Activated CD4-positive, alpha-beta T cell treated with anti-CD3 and anti-CD28 coated beads, Interleukin-2, Interleukin-4, amounts not matched to agents 100 ng/mL and 50 ng/mL, durations not matched to agents 16 hours and 8 hours (primary cell): Measurements from ENCODE around the gene CBX7.
"Not testable (repeated sequence)": the region's sequence is repeated elsewhere in the genome, so short reads cannot be mapped to it uniquely, and the experiment has no call there.

ENCODE experiments used
- DNase-seq: peaks from one replicate; pipeline ENCODE4 v3.0.0-alpha.2; 2020; ENCODE audit warnings: low spot score

The CBX7 gene

DNA sequence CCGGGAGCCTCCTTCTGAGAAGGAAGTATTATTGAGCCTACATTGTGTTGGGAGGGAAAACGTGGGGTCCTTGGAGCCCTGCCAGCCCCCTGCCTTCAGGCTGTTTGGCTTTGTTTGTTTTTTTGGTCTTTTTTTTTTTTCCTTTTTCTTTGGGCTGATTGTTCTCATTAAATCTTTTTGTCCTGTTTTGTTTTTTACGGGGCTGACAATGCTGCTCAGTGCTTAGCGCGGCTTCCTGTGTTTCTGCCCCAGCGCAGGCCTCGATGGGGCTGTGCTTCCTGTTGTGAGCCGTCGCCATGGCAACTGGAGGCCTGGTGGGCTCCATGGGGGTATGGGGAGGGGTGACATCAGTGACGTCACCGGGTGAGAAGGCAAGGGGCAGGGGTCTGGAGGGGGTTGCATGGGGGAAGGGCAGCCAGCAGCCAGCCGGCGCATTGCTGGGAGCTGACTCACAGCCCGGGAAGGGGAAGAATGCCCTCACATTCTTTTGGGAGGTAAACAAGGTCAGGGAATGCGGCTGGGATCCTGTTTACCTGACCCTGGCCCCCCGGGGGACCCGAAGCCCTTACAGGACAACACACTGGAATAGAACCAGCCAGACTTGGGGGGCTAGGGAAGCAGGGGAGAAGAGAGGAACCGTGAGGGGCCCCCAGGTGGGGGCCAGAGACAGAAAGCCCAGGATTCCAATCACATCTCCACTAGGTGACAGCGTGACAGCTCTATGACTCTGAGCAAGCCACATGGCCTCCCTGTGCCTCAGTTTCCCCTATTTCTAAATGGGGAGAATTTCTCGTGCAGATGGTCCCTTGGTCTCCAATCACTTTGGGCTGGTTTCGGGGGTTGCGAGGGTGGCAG lies 22.2 kb upstream of the CBX7 start:
- peak; percentile 53 for DNase-seq

DNA sequence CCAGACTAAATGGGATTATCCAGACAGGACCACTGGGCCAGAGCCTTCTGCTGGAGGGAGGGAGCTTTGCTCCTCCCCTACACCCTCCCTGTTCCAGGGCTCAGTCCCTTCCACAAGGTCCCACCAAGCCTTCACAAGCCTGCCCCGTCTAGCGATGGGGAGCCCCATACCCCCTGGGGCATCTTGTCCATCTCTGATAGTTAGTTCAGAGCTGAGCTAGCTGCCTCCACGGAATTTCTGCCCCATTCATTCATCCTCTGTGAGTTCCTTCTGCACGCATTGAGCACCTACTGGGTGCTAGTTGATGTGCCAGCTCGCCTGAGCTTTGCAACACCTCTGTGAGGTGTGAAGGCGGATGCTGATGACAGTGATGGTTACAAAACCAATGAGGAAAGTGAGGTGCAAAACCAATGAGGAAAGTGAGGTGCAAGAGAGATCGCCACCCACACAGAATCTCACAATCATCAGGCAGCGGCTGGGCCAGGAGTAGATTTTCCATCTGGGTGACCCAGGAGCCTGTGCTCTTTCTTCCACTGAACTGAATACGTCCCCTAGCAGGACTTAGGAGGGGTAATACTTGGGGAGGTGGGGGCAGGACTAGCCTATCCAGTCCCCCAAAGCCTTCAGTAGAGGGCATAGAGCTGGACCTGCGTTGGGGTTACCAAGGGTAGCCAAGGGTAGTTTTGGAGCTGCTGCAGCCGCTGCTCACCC lies 21.5 kb upstream of the CBX7 start:
- DNase-seq = peak; percentile 46

DNA sequence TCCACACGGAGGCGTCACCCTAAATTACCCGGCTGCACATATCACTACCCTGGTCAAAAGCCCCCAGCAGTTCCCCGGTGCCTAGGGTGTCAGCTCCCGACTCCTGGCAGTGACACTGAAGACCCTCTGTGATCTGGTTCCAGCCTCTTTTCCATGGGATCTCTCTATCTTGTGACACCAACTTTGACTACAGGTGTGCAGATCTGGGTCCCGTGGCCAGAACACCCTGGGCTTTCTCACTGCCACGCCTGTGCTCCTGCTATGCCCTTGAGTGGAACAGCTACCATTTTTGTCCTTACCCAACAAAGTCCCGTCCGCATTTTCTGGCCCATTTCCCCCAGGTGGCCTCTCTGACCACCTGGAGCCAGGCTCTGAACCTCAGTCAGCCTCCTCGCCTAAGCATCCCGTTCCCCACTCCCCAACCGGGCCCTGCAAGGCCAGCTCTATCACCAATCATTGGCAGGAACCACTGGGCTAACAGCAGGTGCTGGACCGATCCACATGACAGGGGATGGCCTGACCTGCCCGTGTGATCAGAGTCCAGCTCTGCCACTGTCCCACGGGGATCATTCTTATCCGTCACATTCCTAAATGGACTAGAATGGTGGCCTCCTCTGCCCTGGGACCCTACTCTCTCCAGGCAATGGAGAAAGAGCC lies 20.7 kb upstream of the CBX7 start:
- no peak for DNase-seq

- not testable (repeated sequence) for DNase-seq
These were observed 20.0 kb upstream of the CBX7 start for GRCh38 chr22:39172265-39173049.

GRCh38 chr22:39171623-39172264 lies 19.3 kb upstream of the CBX7 start:
- no peak for DNase-seq

DNA sequence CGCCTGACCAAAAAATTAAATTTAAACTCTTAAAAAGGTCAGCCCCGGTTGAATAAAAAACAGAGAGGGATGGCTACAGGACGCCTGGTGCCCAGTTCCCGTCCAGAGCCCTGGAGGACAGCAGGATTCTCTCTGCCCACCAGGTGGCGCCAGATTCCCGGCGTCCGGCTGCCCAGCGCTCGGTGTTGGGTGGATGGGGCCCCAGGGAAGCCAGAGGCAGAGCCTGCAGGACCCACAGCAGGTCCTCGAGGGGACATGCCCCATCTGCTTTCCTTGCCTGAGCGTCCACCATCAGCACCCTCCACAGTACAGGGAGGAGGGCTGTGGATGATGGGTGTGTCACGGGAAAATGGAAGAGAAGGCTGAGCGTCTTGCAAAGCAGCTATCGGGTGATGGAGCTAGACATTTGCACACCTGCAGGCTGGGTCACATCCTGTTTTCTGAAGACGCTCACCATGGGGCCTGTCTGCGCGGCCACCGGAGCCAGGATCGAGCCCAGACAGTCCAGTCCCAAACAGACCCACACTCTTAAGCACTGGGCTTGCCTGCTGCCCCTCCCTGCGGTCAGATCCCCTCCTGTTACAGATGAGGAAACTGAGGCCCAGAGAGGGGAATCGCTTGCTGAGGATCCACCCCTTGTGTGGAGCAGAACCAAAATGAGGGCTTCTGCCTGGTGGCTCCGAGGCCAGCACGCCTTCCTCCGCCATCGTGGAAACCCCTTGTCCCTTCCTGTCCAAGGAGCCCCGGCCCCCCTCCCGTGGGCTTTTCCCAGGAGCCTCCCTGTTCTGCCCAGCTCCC lies 18.5 kb upstream of the CBX7 start:
- peak; percentile 84 for DNase-seq

DNA sequence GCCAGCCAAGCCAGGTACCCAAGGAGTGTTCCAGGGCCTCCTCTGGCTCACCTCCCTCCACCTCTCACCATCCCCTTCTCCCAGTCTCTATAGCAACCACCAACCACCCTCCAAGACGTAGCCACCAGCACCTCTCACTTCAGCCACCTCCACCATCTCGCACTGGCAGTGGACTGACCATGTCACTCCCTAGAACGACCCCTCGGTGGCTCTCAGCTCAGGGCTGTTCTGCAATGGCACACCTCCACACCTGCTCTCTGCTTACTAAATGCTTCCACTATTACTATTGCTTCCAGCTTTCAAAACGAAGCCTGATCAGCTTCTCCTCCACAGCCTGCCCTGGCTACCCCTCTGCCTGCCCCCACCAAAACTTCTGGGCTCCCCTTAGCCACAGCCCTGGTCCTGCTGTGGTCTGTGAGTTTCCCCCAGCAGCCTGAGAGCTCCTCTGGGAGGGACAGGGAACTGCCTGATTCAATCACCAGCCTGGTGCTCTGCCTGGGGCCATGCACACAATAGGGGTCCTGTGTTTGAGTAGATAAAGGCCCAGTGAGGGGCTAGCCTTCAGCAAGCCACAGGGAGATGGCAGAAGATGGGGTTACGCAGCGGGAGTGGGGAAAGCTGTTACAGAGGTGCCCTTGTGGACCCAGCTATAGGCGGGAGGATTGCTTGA lies 17.5 kb upstream of the CBX7 start:
- no peak for DNase-seq

GRCh38 chr22:39166547-39166946 lies 14.1 kb upstream of the CBX7 start:
- no peak for DNase-seq

- DNase-seq = not testable (repeated sequence)
These were observed 3.6 kb upstream of the CBX7 start for GRCh38 chr22:39156093-39156492.

GRCh38 chr22:39155421-39155820 lies 2.9 kb upstream of the CBX7 start:
- no peak for DNase-seq

DNA sequence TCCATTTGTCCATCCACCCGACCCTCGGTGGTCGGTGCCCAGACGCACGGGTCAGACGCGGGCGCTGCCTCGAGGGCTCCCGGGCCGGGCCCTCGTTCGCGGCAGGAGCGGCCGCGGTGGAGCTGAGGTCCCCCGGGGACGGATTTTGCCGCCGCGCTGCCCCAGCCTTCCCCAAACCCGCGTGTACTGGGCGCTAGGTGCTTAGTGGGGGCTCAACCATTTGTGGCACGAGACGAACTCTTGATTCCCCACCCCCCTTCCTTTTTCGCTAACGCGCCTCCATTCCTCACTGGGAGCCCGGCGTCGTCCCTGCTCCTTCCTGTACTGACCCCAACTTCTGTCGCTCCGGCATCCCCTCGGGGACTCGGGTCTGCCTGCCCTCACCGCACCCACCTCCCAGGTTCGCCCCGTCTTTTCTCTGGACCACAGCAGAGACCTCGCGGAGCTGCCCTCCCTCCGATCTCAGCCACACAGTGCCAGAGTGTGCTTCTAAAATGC lies 789 bp upstream of the CBX7 start:
- no peak for DNase-seq

- DNase-seq = no peak
These were observed 413 bp downstream of the CBX7 start for GRCh38 chr22:39152024-39152510.

- DNase-seq = no peak
These were observed 1.0 kb downstream of the CBX7 start for GRCh38 chr22:39151329-39151975.

- DNase-seq = no peak
These were observed 1.6 kb downstream of the CBX7 start for GRCh38 chr22:39150848-39151215.

DNA sequence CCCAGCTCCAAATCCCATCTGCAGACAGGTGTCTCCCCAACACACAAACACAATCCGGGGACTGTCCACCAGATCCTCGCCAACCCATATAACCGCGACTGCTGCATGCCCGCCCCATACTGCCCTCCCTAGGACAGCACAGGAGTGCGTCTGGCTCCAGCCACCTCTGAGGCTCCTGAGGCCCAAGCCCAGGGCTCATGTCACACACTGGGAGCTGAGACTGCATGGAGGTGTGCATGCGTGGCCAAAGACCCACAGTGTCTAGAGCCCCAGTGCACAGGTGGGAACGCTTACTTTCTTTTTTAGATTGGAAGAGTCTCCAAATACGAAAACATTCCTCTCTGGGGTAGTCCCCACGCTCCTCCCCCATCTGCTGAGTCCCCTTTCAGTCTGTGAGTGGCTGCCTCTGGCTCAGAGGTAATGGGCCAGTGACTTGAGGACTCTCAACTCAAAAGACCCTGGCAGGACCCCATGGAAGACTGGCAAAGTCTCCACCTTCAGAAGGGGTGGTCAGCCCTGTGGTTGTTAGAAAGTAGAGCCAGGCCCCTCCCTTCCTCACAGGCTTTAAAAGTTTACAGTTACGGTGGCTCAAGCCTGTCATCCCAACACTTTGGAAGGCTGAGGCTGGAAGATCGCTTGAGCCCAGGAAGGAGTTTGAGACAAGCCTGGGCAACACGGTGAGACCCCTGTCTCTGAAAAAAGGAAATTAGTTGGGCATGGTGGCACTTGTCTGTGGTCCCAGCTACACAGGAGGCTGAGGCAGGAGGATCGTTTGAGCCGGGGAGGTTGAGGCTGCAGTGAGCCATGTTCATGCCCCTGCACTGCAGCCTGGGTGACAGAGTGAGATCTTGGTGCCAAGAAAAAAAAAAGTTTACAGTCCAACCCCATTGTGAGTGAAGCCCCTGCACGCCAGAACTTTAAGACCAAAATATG lies 2.3 kb downstream of the CBX7 start:
- no peak for DNase-seq

- peak; percentile 60 for DNase-seq
These were observed 3.5 kb downstream of the CBX7 start for GRCh38 chr22:39148727-39149535.

DNA sequence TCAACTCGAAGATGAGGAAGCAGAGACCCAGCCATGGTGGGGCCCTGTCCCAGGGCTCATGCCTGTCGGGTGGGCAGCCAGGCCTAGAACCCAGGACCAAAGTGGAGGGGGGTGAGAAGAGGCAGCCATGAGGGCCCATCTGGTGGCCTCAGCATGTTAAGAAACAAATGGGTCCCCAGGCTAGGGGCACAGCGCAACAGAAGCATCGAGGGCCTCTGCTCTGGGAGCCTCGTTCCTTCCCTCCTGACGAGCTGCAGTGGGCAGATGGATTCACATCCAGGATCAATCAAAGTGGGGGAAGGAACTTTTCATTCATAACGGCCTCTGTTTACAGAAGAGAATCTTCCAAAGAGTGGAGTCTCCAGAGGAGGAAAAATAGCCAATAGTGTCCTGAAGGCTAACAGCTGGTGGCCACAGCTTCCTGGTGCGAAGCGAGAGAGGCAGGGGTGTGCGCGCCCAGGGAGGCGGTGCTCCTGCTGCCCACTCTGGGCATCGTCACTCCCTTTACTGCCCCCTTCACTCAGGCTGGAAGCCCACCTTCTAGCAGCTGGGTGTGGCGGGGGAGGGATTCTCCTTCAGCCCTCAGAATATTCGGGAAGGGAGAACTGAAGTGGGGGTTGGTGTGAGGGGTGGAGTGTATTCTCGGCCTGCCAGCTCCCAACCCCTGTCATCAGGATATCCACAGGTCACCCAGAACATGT lies 4.3 kb downstream of the CBX7 start:
- no peak for DNase-seq
